ENCODE data around the gene OR10A2. TPM values are rescaled to one million over a fixed set of nuclear protein-coding genes. Genes with fewer than 3 reads are reported as not detected.

OR10A2 gene
- total and polyA plus RNA-seq, 2 donors (not counting 1 experiment from before 2014, with no cell fraction given): not detected

- ATAC-seq (ENCODE audit: low read depth) (no peak), DNase-seq (no peak)
- Histone ChIP-seq H3K27ac (ENCODE audit: low read length in 2 of 2) (no peak overlapping the region), H3K4me2 (replicated peaks; ENCODE audit: low read depth, low read length, poor library complexity, severe bottlenecking) (no peak overlapping the region), H3K27me3 (replicated peaks in 1 of 4; ENCODE audit: control extremely low read depth in 1 of 4, control insufficient read depth in 3 of 4, insufficient read depth in 4 of 4, low read length in 3 of 4) (peaks cover 0 to 3% (median 0%) of the 10 kb centered on the region in 4 experiments), H3K36me3 (replicated peaks in 1 of 2; ENCODE audit: control extremely low read depth in 1 of 2, control insufficient read depth in 1 of 2, extremely low read depth in 1 of 2, insufficient read depth in 2 of 2, low read length in 1 of 2) (no peaks in the 10 kb centered on the region), H4K20me1 (ENCODE audit: control insufficient read depth, insufficient read depth, low read length, poor library complexity, severe bottlenecking) (no peaks in the 10 kb centered on the region), H2AFZ (ENCODE audit: insufficient read depth, low read depth, low read length, poor library complexity, severe bottlenecking) (no peak overlapping the region), H3K79me2 (ENCODE audit: control insufficient read depth, insufficient read depth, low read length) (no peaks in the 10 kb centered on the region), H3K4me3 (ENCODE audit: control extremely low read depth in 1 of 5, extremely low read depth in 1 of 5, insufficient read depth in 1 of 5, low read depth in 2 of 5, low read length in 4 of 5) (no peak overlapping the region), H3K4me1 (ENCODE audit: control insufficient read depth in 2 of 2, insufficient read depth in 2 of 2, low read length in 2 of 2) (no peaks in the 10 kb centered on the region), H3K9ac (ENCODE audit: low read length) (no peak overlapping the region), H3K9me3 (ENCODE audit: control extremely low read depth in 1 of 3, control insufficient read depth in 2 of 3, insufficient read depth in 1 of 3, low read length in 2 of 3) (no peaks in the 10 kb centered on the region)
- Mint-ChIP-seq H3K9me3 (ENCODE audit: insufficient read depth) (no peaks in the 10 kb centered on the region), H3K4me1 (no peaks in the 10 kb centered on the region), H3K27ac (no peak overlapping the region), H3K27me3 (peaks cover 8% of the 10 kb centered on the region), H3K4me3 (no peak overlapping the region)
- ChIA-PET POLR2A (no interaction called here), CTCF (no interaction called here)
- TF ChIP-seq CTCF (IDR thresholded peaks at IDR 0.05): no peak
- TF ChIP-seq EZH2 (IDR thresholded peaks at IDR 0.05; ENCODE audit: borderline replicate concordance, insufficient read depth, low read depth, low read length, poor library complexity, severe bottlenecking): no peak
- WGBS (ENCODE audit: insufficient coverage): 100% methylated on average over 2 of the region's 2 CpGs
- intact Hi-C loops (cut with micrococcal nuclease): no loop called here
Observed at GRCh38 chr11:6843670-6844069, 19.2 kb upstream of the OR10A2 start.

GRCh38 chr11:6844356-6844755 is 18.5 kb upstream of the OR10A2 start:
- no peaks in the 10 kb centered on the region for H3K79me2 ChIP-seq (ENCODE audit: control insufficient read depth, insufficient read depth, low read length)
- POLR2A ChIA-PET: no interaction called here
- peaks cover 0 to 3% (median 0%) of the 10 kb centered on the region in 4 experiments for H3K27me3 ChIP-seq (replicated peaks in 1 of 4; ENCODE audit: control extremely low read depth in 1 of 4, control insufficient read depth in 3 of 4, insufficient read depth in 4 of 4, low read length in 3 of 4)
- ATAC-seq (ENCODE audit: low read depth) (no peak), DNase-seq (no peak)
- H3K4me3 ChIP-seq (ENCODE audit: control extremely low read depth in 1 of 5, extremely low read depth in 1 of 5, insufficient read depth in 1 of 5, low read depth in 2 of 5, low read length in 4 of 5): no peak overlapping the region
- no peaks in the 10 kb centered on the region for H3K36me3 ChIP-seq (replicated peaks in 1 of 2; ENCODE audit: control extremely low read depth in 1 of 2, control insufficient read depth in 1 of 2, extremely low read depth in 1 of 2, insufficient read depth in 2 of 2, low read length in 1 of 2)
- Mint-ChIP-seq H3K27ac (no peak overlapping the region), H3K4me3 (no peak overlapping the region), H3K9me3 (ENCODE audit: insufficient read depth) (no peaks in the 10 kb centered on the region), H3K4me1 (no peaks in the 10 kb centered on the region), H3K27me3 (peaks cover 8% of the 10 kb centered on the region)
- H3K27ac ChIP-seq (ENCODE audit: low read length in 2 of 2): no peak overlapping the region
- CTCF ChIA-PET: no interaction called here
- intact Hi-C loops (cut with micrococcal nuclease): no loop called here
- TF ChIP-seq EZH2 (IDR thresholded peaks at IDR 0.05; ENCODE audit: borderline replicate concordance, insufficient read depth, low read depth, low read length, poor library complexity, severe bottlenecking): no peak
- no peak for TF ChIP-seq CTCF (IDR thresholded peaks at IDR 0.05)
- 100% methylated on average over 2 of the region's 5 CpGs for WGBS (ENCODE audit: insufficient coverage)
- no peaks in the 10 kb centered on the region for H3K9me3 ChIP-seq (ENCODE audit: control extremely low read depth in 1 of 3, control insufficient read depth in 2 of 3, insufficient read depth in 1 of 3, low read length in 2 of 3)
- no peaks in the 10 kb centered on the region for H4K20me1 ChIP-seq (ENCODE audit: control insufficient read depth, insufficient read depth, low read length, poor library complexity, severe bottlenecking)
- no peak overlapping the region for H3K9ac ChIP-seq (ENCODE audit: low read length)
- no peak overlapping the region for H2AFZ ChIP-seq (ENCODE audit: insufficient read depth, low read depth, low read length, poor library complexity, severe bottlenecking)
- H3K4me2 ChIP-seq (replicated peaks; ENCODE audit: low read depth, low read length, poor library complexity, severe bottlenecking): no peak overlapping the region
- no peaks in the 10 kb centered on the region for H3K4me1 ChIP-seq (ENCODE audit: control insufficient read depth in 2 of 2, insufficient read depth in 2 of 2, low read length in 2 of 2)
